HG02642 (cell line): ENCODE measurements around the gene CCDC148.

Experiments
- ATAC-seq: cut with Tn5 transposase; IDR thresholded peaks from one replicate; pipeline ENCODE4 v1.9.1; 2021; ENCODE audit warnings: mild to moderate bottlenecking; ENCODE audit not compliant: unreplicated experiment, poor library complexity

The CCDC148 gene

GRCh38 chr2:158134055-158134454 is 322.5 kb downstream of the CCDC148 start:
- no peak for ATAC-seq

DNA sequence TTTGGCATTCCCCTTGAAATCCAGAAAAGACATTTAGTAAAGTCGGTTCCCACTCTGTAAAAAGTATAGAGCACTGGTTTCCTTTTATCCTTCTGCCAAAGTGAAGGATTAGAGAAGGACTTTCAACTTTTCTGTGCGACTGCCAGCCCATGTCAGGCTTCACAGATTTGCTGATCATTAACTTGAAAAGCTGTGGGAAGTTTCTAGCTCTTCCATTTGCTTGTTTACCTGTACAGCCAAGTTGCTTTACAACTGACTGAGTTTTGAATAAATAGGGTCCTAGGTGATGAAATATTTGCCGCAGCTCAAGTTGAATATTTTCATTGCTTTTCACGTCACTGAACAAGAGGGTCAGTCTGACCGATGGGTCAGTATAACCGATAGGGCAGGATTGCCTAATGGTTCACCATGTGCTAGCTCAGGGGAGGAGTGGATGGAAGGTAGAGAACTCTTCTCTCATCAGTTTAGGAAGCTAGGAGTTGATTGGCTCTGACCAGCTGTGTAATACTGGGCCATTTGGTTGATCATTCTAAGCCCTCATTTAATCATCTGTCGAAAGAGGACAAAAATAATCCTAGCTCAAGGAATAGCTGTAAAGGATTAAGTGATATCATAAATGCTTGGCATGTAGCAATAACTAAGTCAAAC is 324.5 kb downstream of the CCDC148 start:
- ATAC-seq: no peak

DNA sequence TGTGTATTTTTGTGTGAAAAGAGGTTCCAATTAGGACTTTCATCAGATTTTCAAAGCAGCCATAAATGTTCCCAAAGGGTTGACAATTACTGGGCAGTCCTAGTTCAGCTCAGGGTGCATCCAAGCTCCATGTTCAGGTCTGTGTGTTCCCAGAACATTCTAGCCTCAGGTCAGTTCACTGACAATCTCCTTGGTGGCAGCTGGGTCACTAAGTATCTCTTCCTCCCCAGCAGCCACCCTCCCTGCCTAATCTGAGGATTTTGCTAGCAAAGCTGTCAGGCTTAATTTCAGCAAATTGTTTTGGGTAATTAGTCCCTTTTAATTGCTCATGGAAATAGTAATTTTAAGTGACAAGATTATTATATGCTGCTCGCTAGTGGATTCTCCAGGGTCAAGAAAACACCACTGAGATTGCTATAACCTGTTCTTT is 325.1 kb downstream of the CCDC148 start:
- ATAC-seq: no peak

GRCh38 chr2:158130832-158131473 is 325.6 kb downstream of the CCDC148 start:
- ATAC-seq: no peak

DNA sequence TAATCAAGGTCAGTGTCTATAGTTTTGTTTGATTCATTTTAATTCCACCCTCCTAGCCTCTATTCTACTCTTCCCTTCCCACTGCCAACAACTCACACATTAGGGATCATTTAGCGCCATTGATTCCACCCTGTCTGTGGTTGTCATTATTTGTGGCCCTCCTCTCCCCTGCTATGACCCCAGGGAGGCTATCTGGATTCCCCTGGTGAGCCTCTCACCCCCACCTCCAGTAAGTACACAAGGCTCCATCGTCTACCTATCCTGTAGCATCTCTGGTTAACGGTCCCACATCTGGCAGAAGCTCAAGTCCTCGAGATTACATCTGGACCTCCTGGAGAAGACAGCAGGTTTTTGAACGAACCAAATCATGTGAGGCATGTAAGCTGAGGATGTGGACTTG is 327.5 kb downstream of the CCDC148 start:
- no peak for ATAC-seq

DNA sequence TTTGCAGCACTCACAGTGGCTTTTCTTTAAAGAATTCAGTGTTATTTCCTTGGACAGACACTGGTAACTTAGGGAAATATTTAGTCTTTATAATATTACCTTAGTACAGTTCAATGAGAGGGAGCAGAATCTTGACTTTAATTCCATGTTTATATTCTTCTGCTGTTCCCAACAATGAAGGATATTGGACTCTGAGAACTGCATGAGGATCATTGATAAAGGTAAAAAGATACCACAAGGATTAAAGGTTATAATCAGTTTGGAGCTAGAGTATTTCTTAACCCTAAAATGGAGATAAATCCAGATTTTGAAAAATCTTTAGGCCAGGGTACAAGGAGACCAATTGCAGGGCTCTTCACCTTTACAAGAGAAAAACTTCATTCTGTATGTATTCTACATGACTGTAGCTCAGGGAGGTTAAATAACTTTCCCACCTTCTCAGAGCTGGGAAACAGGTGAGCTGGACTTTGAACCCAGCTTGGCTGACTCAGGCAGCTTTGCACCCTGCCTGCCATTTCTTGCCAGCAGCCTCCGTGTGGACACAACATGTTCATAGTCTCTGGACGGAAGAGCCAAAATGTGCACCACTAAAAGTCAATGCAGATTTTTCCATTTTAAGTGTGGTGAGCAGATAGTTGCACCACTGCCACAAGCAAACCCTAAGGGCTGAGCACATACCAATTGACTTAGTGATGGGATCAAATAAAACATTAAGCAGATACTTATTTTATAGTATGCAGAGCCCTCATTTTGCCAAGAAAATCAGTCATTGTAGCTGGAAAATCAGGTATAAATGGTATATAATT is 328.2 kb downstream of the CCDC148 start:
- no peak for ATAC-seq

- no peak for ATAC-seq
Observed at GRCh38 chr2:158127380-158127804, 329.2 kb downstream of the CCDC148 start.

GRCh38 chr2:158125756-158126498 is 330.6 kb downstream of the CCDC148 start:
- no peak for ATAC-seq

DNA sequence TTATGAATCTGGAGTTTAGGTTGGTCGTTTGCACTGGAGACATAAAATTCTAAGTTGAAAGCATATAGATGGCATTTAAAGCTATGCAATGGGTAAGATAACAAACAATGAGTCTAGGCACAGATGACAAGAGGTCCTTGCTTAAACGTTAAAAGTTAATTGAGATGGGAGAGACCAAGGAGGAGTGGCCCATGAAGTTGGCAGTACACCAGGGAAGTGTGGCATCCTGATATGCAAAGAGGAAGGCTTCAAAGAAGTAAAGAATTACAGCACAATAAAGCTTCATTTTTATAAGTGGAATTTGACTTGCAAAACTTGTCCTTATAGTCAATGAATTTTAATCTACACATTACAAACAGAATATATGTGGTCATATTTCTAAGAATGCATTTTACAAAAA is 331.7 kb downstream of the CCDC148 start:
- no peak for ATAC-seq
